Head of caudate nucleus (tissue), 42 donors: ENCODE measurements around the gene SMO.

ENCODE experiments used
- DNase-seq, 42 donors: peaks; one replicate each; pipeline versions ENCODE4 v3.0.0 to v3.0.0-alpha.2; 2020 to 2021; ENCODE audit warnings: mixed read lengths in 7 of 42
- intact Hi-C: fragments of 100-400 bp; cut with DNase I; formaldehyde crosslinking; loops from one replicate; pipeline ENCODE4 v1.15.0; 2022

Gene SMO

DNA sequence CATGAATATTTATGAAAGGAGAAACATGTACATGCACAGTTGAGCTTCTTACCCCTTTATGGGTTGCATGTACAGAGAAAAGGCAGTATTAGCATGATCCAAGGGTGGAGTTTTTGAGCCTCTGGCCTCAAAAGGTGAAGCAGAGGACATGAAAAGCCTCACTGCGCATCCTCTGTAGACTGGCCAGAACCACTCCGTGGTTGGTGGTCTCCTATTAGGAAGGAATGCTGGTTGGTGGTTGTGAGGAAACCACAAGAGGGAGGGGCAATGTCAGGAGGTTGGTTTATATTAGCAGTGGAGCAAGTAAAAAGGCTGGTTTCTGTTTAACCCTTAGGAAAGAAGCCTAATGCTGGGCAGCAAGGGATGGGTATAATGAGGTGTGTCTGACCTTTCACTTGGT lies 73.9 kb downstream of the SMO start:
- intact Hi-C loops, result no loop called here
- no peak for DNase-seq
